HepG2 (cell line): ENCODE data around the gene SMAP2. TPM values are rescaled to one million over a fixed set of nuclear protein-coding genes. Genes with fewer than 3 reads are reported as not detected.
A peak's percentile ranks its signal among the peaks of the same experiment; 100 is the strongest.

Source experiments
- CREM ChIP-seq, 2 experiments: sonication (generic) in 1 of 2; formaldehyde crosslinking in 1 of 2; IDR thresholded peaks; 2 replicates each; pipeline versions ENCODE4 v1.4.0 to v1.6.1; 2016 to 2020; ENCODE audit warnings: antibody characterized with exemption in 1 of 2, mild to moderate bottlenecking in 1 of 2, missing genetic modification reagents in 1 of 2
- ERF ChIP-seq: IDR thresholded peaks from 2 replicates; pipeline ENCODE4 v1.6.1; 2018; ENCODE audit warnings: missing biosample characterization, missing genetic modification reagents
- GZF1 ChIP-seq: sonication (generic); formaldehyde crosslinking; IDR thresholded peaks from 2 replicates; pipeline ENCODE4 v1.5.1; 2020; ENCODE audit warnings: mild to moderate bottlenecking, missing genetic modification reagents
- KDM2A ChIP-seq: sonication (generic); formaldehyde crosslinking; IDR thresholded peaks from 2 replicates; pipeline ENCODE4 v1.4.0; 2020; ENCODE audit warnings: low read depth, missing genetic modification reagents, borderline replicate concordance
- NCOA5 ChIP-seq: sonication (generic); formaldehyde crosslinking; IDR thresholded peaks from 2 replicates; pipeline ENCODE4 v1.4.0; 2020; ENCODE audit warnings: missing genetic modification reagents
- PTBP1 ChIP-seq: fragments of 200-400 bp; formaldehyde crosslinking; IDR thresholded peaks from 2 replicates; pipeline ENCODE4 v1.6.1; 2018; ENCODE audit warnings: low read length, low read depth; ENCODE audit not compliant: poor library complexity, severe bottlenecking
- REXO4 ChIP-seq: sonication (generic); formaldehyde crosslinking; IDR thresholded peaks from 2 replicates; pipeline ENCODE4 v1.8.0; 2022; ENCODE audit warnings: missing genetic modification reagents, mild to moderate bottlenecking, borderline replicate concordance
- SMAD3 ChIP-seq: sonication (generic); formaldehyde crosslinking; IDR thresholded peaks from 2 replicates; pipeline ENCODE4 v1.4.0; 2020; ENCODE audit warnings: missing genetic modification reagents
- THAP7 ChIP-seq: sonication (generic); formaldehyde crosslinking; IDR thresholded peaks from 2 replicates; pipeline ENCODE4 v1.8.1; 2023; ENCODE audit warnings: mild to moderate bottlenecking, missing genetic modification reagents
- ZEB1 ChIP-seq: IDR thresholded peaks from 2 replicates; pipeline ENCODE4 v1.6.1; 2012; ENCODE audit warnings: mild to moderate bottlenecking, low read depth, inconsistent platforms; ENCODE audit not compliant: insufficient replicate concordance
- ZFX ChIP-seq: sonication (generic); formaldehyde crosslinking; IDR thresholded peaks from 2 replicates; pipeline ENCODE4 v1.4.0; 2020; ENCODE audit warnings: mild to moderate bottlenecking, low read depth, missing genetic modification reagents, moderate library complexity
- ZNF143 ChIP-seq: sonication (generic); formaldehyde crosslinking; IDR thresholded peaks from 2 replicates; pipeline ENCODE4 v1.4.0; 2020; ENCODE audit warnings: missing genetic modification reagents
- ZNF296 ChIP-seq: sonication (generic); formaldehyde crosslinking; conservative IDR thresholded peaks from 2 replicates; pipeline ENCODE4 v1.5.0; 2020; ENCODE audit warnings: mild to moderate bottlenecking, missing genetic modification reagents
- ZNF790 ChIP-seq: sonication (generic); formaldehyde crosslinking; IDR thresholded peaks from 2 replicates; pipeline ENCODE4 v1.8.0; 2022; ENCODE audit warnings: missing genetic modification reagents, mild to moderate bottlenecking, borderline replicate concordance
- polyA plus RNA-seq, 8 experiments: library from polyadenylated mRNA; depleted of rRNA in 3 of 8; stranded (reverse) in 7 of 8; unstranded in 1 of 8; fragments of >200 nt; fragmentation: Illumina TruSeq in 4 of 8; extraction: Trizol in 4 of 8; gene quantifications; 2 replicates each; pipeline versions ENCODE4 v1.2.1 to v1.2.3, GENCODE V29; 2011 to 2016; ENCODE audit warnings: low read depth in 4 of 8, missing spikeins in 1 of 8, mixed read lengths in 1 of 8; ENCODE audit not compliant: insufficient read depth in 1 of 8
- total RNA-seq, 5 experiments: library from RNA; depleted of rRNA; stranded (reverse); fragments of >200 nt; fragmentation: Illumina TruSeq; extraction: Trizol; gene quantifications; 2 replicates each; pipeline ENCODE4 v1.2.3, GENCODE V29; 2016; ENCODE audit warnings: low read depth in 1 of 5
- TF ChIP-seq, protein P1 (sequence below): IDR thresholded peaks from 2 replicates; pipeline ENCODE4 v1.6.1; 2016; ENCODE audit warnings: low read depth, borderline replicate concordance
- TF ChIP-seq, protein P2 (sequence below): sonication (generic); formaldehyde crosslinking; IDR thresholded peaks from 2 replicates; pipeline ENCODE4 v1.9.0; 2021; ENCODE audit warnings: missing genetic modification reagents, mild to moderate bottlenecking, borderline replicate concordance
- TF ChIP-seq, protein P3 (sequence below): sonication (generic); formaldehyde crosslinking; IDR thresholded peaks from 2 replicates; pipeline ENCODE4 v1.5.0; 2020; ENCODE audit warnings: mild to moderate bottlenecking, missing genetic modification reagents, borderline replicate concordance
- TF ChIP-seq, protein P4 (sequence below): sonication (generic); formaldehyde crosslinking; IDR thresholded peaks from 2 replicates; pipeline ENCODE4 v1.4.0; 2020; ENCODE audit warnings: missing genetic modification reagents

SMAP2 gene
- total and polyA plus RNA-seq, 2 of the 13 experiments (the other 11 are each of a cell fraction or from before 2014, with no cell fraction given), result 19.0 to 22.3 TPM

DNA sequence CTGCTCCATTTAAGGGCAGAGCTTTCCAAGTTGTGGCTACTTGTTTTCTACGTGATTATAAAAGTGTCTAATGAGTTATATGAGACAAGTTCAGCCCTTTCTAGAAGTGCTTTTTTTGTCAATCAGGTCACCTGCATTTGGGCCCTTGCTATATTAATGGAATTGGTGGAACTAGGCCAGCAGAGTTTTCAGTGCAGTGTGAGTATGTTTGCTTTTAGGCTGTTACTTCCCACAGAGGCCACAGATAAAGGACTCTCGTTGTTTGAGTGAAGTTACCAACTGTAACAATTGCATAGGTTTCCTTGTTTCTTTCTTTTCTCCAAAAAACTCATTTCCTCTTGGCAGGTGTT is 10.9 kb downstream of the SMAP2 start (continued):
- TF ChIP-seq REXO4 (CRISPR knock-in tag), result no peak
- no peak for TF ChIP-seq PTBP1
- TF ChIP-seq NCOA5 (CRISPR knock-in tag), result no peak
- TF ChIP-seq ZNF143 (CRISPR knock-in tag), result no peak
- TF ChIP-seq, protein P1, sequence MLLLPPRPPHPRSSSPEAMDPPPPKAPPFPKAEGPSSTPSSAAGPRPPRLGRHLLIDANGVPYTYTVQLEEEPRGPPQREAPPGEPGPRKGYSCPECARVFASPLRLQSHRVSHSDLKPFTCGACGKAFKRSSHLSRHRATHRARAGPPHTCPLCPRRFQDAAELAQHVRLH (CRISPR knock-in tag), result no peak
- TF ChIP-seq, protein P2, sequence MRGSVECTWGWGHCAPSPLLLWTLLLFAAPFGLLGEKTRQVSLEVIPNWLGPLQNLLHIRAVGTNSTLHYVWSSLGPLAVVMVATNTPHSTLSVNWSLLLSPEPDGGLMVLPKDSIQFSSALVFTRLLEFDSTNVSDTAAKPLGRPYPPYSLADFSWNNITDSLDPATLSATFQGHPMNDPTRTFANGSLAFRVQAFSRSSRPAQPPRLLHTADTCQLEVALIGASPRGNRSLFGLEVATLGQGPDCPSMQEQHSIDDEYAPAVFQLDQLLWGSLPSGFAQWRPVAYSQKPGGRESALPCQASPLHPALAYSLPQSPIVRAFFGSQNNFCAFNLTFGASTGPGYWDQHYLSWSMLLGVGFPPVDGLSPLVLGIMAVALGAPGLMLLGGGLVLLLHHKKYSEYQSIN (CRISPR knock-in tag), result no peak
- TF ChIP-seq, protein P3, sequence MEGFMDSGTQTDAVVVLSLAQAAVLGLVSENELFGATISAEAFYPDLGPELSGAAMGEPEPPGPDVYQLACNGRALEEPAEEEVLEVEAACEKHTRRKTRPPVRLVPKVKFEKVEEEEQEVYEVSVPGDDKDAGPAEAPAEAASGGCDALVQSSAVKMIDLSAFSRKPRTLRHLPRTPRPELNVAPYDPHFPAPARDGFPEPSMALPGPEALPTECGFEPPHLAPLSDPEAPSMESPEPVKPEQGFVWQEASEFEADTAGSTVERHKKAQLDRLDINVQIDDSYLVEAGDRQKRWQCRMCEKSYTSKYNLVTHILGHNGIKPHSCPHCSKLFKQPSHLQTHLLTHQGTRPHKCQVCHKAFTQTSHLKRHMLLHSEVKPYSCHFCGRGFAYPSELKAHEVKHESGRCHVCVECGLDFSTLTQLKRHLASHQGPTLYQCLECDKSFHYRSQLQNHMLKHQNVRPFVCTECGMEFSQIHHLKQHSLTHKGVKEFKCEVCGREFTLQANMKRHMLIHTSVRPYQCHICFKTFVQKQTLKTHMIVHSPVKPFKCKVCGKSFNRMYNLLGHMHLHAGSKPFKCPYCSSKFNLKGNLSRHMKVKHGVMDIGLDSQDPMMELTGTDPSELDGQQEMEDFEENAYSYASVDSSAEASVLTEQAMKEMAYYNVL (CRISPR knock-in tag), result 0 out of 2 replicates have a peak, but pooled peaks have one; percentile 31
- TF ChIP-seq ZFX (CRISPR knock-in tag), result peak; percentile 40
- peak; percentile 19; the same call in 1 of the 2 replicates for TF ChIP-seq CREM (IDR thresholded peaks at IDR 0.05)
- TF ChIP-seq CREM (CRISPR knock-in tag; IDR thresholded peaks at IDR 0.05), result no peak
- TF ChIP-seq ERF, result peak; percentile 31; the same call in 1 of the 2 replicates
- no peak for TF ChIP-seq GZF1 (CRISPR knock-in tag)
- TF ChIP-seq ZNF790 (CRISPR knock-in tag), result no peak
- no peak for TF ChIP-seq ZEB1
- no peak for TF ChIP-seq SMAD3 (CRISPR knock-in tag)
- no peak for TF ChIP-seq THAP7 (CRISPR knock-in tag)
- TF ChIP-seq KDM2A (CRISPR knock-in tag), result no peak
- TF ChIP-seq, protein P4, sequence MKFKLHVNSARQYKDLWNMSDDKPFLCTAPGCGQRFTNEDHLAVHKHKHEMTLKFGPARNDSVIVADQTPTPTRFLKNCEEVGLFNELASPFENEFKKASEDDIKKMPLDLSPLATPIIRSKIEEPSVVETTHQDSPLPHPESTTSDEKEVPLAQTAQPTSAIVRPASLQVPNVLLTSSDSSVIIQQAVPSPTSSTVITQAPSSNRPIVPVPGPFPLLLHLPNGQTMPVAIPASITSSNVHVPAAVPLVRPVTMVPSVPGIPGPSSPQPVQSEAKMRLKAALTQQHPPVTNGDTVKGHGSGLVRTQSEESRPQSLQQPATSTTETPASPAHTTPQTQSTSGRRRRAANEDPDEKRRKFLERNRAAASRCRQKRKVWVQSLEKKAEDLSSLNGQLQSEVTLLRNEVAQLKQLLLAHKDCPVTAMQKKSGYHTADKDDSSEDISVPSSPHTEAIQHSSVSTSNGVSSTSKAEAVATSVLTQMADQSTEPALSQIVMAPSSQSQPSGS, result no peak; the same call in 1 of the 2 replicates
- no peak for TF ChIP-seq ZNF296 (CRISPR knock-in tag)
